Measurements from ENCODE around the gene TACR1.

Gene TACR1

DNA sequence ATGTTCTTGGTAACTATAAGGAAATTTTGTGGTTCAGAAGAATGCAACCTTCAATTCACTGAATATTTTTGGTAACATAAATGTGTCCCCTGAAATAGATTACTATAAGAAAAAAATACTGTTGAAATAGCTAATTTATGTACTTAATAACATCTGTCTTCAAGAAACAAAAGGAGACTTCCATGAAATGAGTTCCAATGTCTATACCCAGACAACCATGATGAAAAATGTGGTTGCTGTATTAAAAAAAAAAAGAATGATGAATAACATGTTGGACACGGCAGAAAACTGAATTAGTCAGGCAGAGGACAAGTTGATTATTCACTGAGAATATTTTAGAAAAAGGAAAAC, 98.5 kb downstream of the TACR1 start:
- no peak overlapping the region for H3K4me3 ChIP-seq (ENCODE audit: low read length)
- DNase-seq (ENCODE audit: low read depth) = no peak
- TF ChIP-seq CTCF (conservative IDR thresholded peaks at IDR 0.05; ENCODE audit: low read depth, low read length) = no peak

DNA sequence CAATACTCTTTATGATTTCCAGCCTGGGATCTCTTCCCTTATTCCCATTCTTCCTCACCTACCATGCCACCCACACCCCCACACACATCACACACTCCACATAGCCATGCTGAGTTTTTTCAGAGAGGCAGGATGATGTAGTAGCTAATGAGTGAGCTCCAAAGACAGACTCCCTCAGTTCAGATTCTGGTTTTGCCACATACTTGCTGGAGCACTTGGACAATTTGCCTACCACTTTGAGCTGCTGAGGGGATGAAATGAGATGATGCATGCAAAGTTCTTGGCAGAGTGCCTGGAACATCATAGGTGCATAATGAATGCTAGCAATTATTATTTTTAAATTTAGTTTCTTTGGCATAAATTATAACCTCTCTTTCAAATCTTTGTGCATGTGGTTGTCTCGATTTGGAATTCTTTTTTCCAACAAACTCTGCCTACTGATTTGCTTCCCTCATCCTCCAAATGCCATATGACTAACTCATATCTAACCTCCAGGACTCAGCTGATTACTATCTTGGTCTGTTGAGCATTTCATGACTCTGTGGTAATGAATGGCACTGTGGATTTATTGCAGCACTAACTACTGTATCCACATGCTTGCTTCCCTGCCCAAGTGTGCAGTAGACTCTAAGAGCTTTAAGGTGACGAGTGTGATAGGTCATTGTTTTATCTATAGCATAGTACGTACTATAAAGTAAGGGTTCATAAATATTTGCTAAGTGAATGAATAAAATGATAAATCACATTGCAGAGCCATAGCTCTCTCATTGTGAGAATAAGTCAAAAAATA, 99.1 kb downstream of the TACR1 start:
- TF ChIP-seq CTCF (conservative IDR thresholded peaks at IDR 0.05; ENCODE audit: low read depth, low read length) = no peak
- peak; percentile 42 for DNase-seq (ENCODE audit: low read depth)
- no peak overlapping the region for H3K4me3 ChIP-seq (ENCODE audit: low read length)

DNA sequence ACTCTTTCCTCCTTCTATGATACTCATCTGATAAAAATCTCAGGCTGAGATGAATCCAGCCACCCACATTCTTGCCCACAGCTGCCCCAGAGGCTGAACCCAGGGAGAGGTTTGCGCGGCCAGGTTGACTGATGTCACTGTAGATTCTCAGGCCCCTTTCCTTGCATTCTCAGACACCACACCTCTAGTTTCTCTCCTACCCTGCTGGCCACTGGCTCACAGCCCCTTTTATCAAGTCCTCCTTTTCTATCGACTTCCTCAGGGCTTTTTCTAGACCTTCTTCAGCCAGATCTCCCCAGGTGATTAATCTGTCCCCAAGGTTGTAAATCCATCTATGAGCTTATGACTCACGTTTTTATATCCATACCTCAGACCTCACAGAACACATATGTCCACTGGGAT, 99.8 kb downstream of the TACR1 start:
- H3K4me3 ChIP-seq (ENCODE audit: low read length) = no peak overlapping the region
- peak; percentile 0 for TF ChIP-seq CTCF (conservative IDR thresholded peaks at IDR 0.05; ENCODE audit: low read depth, low read length)
- DNase-seq (ENCODE audit: low read depth) = no peak

- TF ChIP-seq CTCF (conservative IDR thresholded peaks at IDR 0.05; ENCODE audit: low read depth, low read length) = peak; percentile 66
- H3K4me3 ChIP-seq (ENCODE audit: low read length) = no peak overlapping the region
- DNase-seq (ENCODE audit: low read depth) = no peak
These were observed 100.5 kb downstream of the TACR1 start for GRCh38 chr2:75098856-75099255.

DNA sequence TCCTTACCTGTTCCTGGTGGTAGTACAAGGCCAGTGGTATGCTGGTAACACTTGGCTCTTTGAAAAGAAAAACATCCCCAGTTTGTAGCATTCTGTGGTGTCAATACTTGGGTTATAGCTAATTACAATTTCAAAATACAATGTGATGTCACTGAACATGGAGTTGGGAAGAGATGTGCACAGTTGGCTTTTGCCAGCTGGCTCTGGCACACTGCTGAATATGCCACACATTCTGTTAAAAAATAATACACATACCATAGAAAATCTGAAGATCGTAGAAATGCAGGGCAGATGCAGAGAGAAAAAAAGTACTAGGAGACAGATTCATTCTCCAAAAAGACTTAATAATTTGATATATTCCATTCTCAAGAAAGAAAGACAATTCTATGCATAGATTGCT, 101.5 kb downstream of the TACR1 start:
- no peak overlapping the region for H3K4me3 ChIP-seq (ENCODE audit: low read length)
- no peak for DNase-seq (ENCODE audit: low read depth)
- TF ChIP-seq CTCF (conservative IDR thresholded peaks at IDR 0.05; ENCODE audit: low read depth, low read length) = no peak

GRCh38 chr2:75094405-75094804, 104.9 kb downstream of the TACR1 start:
- DNase-seq (ENCODE audit: low read depth) = no peak
- no peak for TF ChIP-seq CTCF (conservative IDR thresholded peaks at IDR 0.05; ENCODE audit: low read depth, low read length)
- no peak overlapping the region for H3K4me3 ChIP-seq (ENCODE audit: low read length)

- no peak overlapping the region for H3K4me3 ChIP-seq (ENCODE audit: low read length)
- DNase-seq (ENCODE audit: low read depth) = no peak
- TF ChIP-seq CTCF (conservative IDR thresholded peaks at IDR 0.05; ENCODE audit: low read depth, low read length) = no peak
These were observed 108.4 kb downstream of the TACR1 start for GRCh38 chr2:75090770-75091515.
